Measurements from ENCODE around the gene MAPK8IP3.

MAPK8IP3 gene

DNA sequence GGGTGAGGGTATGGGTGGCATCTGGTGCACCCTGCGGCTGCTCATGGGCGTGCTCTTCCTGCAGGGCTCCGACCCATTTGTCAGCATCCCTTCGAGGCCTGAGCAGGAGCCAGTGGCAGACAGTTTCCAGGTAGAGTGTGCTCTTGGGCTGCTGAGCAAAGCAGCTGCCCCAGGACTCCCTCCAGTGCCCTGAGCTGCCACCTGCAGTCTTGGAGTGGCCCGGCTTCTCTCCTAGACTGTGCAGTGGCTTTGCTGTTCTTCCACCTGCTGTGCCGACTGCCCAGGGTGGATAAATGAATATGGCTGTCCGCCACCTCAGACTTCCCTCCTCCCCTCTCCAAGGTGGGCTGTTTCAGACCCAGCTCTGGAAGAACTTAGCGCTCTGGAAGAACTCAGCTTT, 38.7 kb upstream of the MAPK8IP3 start:
- Histone ChIP-seq H2BK5ac (ENCODE audit: low read depth, low read length, poor library complexity) (no peak overlapping the region), H2AFZ (ENCODE audit: insufficient read depth, low read length, poor library complexity) (no peak overlapping the region), H3K79me1 (ENCODE audit: low read length) (no peaks in the 10 kb centered on the region), H3K4ac (ENCODE audit: low read depth, low read length) (no peak overlapping the region), H3K36me3 (ENCODE audit: control insufficient read depth in 1 of 2, insufficient read depth in 2 of 2, low read length in 2 of 2) (peaks cover 78 to 92% of the 10 kb centered on the region in 2 experiments), H3K9ac (ENCODE audit: low read length) (no peak overlapping the region), H3K27ac (ENCODE audit: low read depth, low read length) (no peak overlapping the region), H3K23ac (ENCODE audit: low read length) (no peak overlapping the region), H3K4me3 (ENCODE audit: low read depth, low read length) (no peak overlapping the region), H3K79me2 (ENCODE audit: control insufficient read depth, insufficient read depth, low read length, poor library complexity) (no peaks in the 10 kb centered on the region), H3K14ac (ENCODE audit: low read length) (no peak overlapping the region), H4K91ac (ENCODE audit: low read depth, low read length) (no peak overlapping the region), H2AK5ac (ENCODE audit: low read length) (no peak overlapping the region), H2BK12ac (ENCODE audit: low read length) (no peak overlapping the region), H3K27me3 (ENCODE audit: insufficient read depth, low read length) (no peaks in the 10 kb centered on the region), H2BK120ac (ENCODE audit: insufficient read depth, low read length, poor library complexity) (no peak overlapping the region), H3K18ac (ENCODE audit: low read length) (no peak overlapping the region), H3K9me3 (ENCODE audit: insufficient read depth, low read depth, low read length) (peaks cover 3% of the 10 kb centered on the region), H4K12ac (ENCODE audit: low read depth, low read length) (no peak overlapping the region), H3K4me1 (ENCODE audit: control insufficient read depth in 1 of 2, insufficient read depth in 2 of 2, low read length in 2 of 2) (no peaks in the 10 kb centered on the region), H4K8ac (ENCODE audit: low read depth, low read length) (no peak overlapping the region), H3K4me2 (ENCODE audit: low read length) (no peak overlapping the region)
- no CpG with 5 or more reads among the region's 8 CpGs for WGBS (ENCODE audit: extremely low coverage, insufficient coverage, insufficient read length)
- no peak for DNase-seq

- Histone ChIP-seq H3K27ac (ENCODE audit: low read depth, low read length) (no peak overlapping the region), H3K4ac (ENCODE audit: low read depth, low read length) (no peak overlapping the region), H3K4me1 (ENCODE audit: control insufficient read depth in 1 of 2, insufficient read depth in 2 of 2, low read length in 2 of 2) (no peaks in the 10 kb centered on the region), H2BK5ac (ENCODE audit: low read depth, low read length, poor library complexity) (no peak overlapping the region), H3K14ac (ENCODE audit: low read length) (no peak overlapping the region), H3K9me3 (ENCODE audit: insufficient read depth, low read depth, low read length) (peaks cover 5% of the 10 kb centered on the region), H4K8ac (ENCODE audit: low read depth, low read length) (no peak overlapping the region), H3K79me2 (ENCODE audit: control insufficient read depth, insufficient read depth, low read length, poor library complexity) (no peaks in the 10 kb centered on the region), H3K4me2 (ENCODE audit: low read length) (no peak overlapping the region), H2BK12ac (ENCODE audit: low read length) (no peak overlapping the region), H3K9ac (ENCODE audit: low read length) (no peak overlapping the region), H3K36me3 (ENCODE audit: control insufficient read depth in 1 of 2, insufficient read depth in 2 of 2, low read length in 2 of 2) (peaks cover 78 to 91% of the 10 kb centered on the region in 2 experiments), H2BK120ac (ENCODE audit: insufficient read depth, low read length, poor library complexity) (no peak overlapping the region), H4K12ac (ENCODE audit: low read depth, low read length) (no peak overlapping the region), H4K91ac (ENCODE audit: low read depth, low read length) (no peak overlapping the region), H2AFZ (ENCODE audit: insufficient read depth, low read length, poor library complexity) (no peak overlapping the region), H3K4me3 (ENCODE audit: low read depth, low read length) (no peak overlapping the region), H2AK5ac (ENCODE audit: low read length) (no peak overlapping the region), H3K23ac (ENCODE audit: low read length) (no peak overlapping the region), H3K18ac (ENCODE audit: low read length) (no peak overlapping the region), H3K27me3 (ENCODE audit: insufficient read depth, low read length) (no peaks in the 10 kb centered on the region), H3K79me1 (ENCODE audit: low read length) (no peaks in the 10 kb centered on the region)
- no CpG with 5 or more reads among the region's 14 CpGs for WGBS (ENCODE audit: extremely low coverage, insufficient coverage, insufficient read length)
- no peak for DNase-seq
Measured at GRCh38 chr16:1667916-1668315, 38.1 kb upstream of the MAPK8IP3 start.

DNA sequence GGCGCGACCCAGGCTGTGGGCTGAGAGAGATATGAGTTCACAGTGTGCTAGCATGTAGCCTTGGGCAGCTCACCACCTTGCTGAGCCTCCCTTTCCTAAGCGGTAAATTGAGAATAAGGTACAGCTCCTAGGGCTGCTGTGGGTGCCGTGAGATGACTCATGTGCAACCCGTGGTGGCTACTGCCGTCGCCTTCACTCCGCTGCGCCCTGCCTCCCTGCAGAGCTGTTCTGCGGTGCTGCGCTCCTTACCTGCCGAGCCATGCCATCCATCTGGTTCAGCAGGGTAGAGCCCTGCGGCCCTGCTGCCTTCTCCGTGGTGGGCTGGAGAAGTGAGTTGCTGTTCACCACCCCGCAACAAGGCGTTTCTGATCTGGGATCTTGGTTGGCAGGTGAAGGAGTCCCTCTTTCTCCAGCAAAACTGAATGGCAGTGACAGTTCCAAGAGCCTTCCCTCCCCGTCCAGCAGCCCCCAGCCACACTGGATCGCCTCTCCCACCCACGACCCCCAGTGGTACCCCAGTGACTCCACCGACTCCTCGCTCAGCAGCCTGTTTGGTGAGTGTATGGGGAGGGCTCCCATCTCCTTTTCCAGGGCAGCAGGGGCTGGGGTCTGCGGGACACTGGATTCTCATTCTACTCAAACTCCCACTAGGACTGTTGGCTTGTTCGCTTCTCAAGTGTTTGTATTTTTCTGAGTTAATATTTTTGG, 37.2 kb upstream of the MAPK8IP3 start:
- Histone ChIP-seq H3K79me2 (ENCODE audit: control insufficient read depth, insufficient read depth, low read length, poor library complexity) (no peaks in the 10 kb centered on the region), H3K18ac (ENCODE audit: low read length) (no peak overlapping the region), H3K79me1 (ENCODE audit: low read length) (no peaks in the 10 kb centered on the region), H3K27ac (ENCODE audit: low read depth, low read length) (no peak overlapping the region), H4K12ac (ENCODE audit: low read depth, low read length) (no peak overlapping the region), H2AFZ (ENCODE audit: insufficient read depth, low read length, poor library complexity) (no peak overlapping the region), H4K91ac (ENCODE audit: low read depth, low read length) (no peak overlapping the region), H2AK5ac (ENCODE audit: low read length) (no peak overlapping the region), H2BK120ac (ENCODE audit: insufficient read depth, low read length, poor library complexity) (no peak overlapping the region), H3K9me3 (ENCODE audit: insufficient read depth, low read depth, low read length) (peaks cover 6% of the 10 kb centered on the region), H2BK5ac (ENCODE audit: low read depth, low read length, poor library complexity) (no peak overlapping the region), H3K4me2 (ENCODE audit: low read length) (no peak overlapping the region), H3K14ac (ENCODE audit: low read length) (no peak overlapping the region), H2BK12ac (ENCODE audit: low read length) (no peak overlapping the region), H4K8ac (ENCODE audit: low read depth, low read length) (no peak overlapping the region), H3K23ac (ENCODE audit: low read length) (no peak overlapping the region), H3K4me1 (ENCODE audit: control insufficient read depth in 1 of 2, insufficient read depth in 2 of 2, low read length in 2 of 2) (no peaks in the 10 kb centered on the region), H3K27me3 (ENCODE audit: insufficient read depth, low read length) (no peaks in the 10 kb centered on the region), H3K4ac (ENCODE audit: low read depth, low read length) (no peak overlapping the region), H3K9ac (ENCODE audit: low read length) (no peak overlapping the region), H3K36me3 (ENCODE audit: control insufficient read depth in 1 of 2, insufficient read depth in 2 of 2, low read length in 2 of 2) (peaks cover 84 to 95% of the 10 kb centered on the region in 2 experiments), H3K4me3 (ENCODE audit: low read depth, low read length) (no peak overlapping the region)
- peak in 1 of 2 donors; percentile 38 for DNase-seq
- no CpG with 5 or more reads among the region's 23 CpGs for WGBS (ENCODE audit: extremely low coverage, insufficient coverage, insufficient read length)

- H3K9ac ChIP-seq (ENCODE audit: low read length) = no peak overlapping the region
- no peak overlapping the region for H4K12ac ChIP-seq (ENCODE audit: low read depth, low read length)
- no peak overlapping the region for H3K14ac ChIP-seq (ENCODE audit: low read length)
- no peak overlapping the region for H2BK120ac ChIP-seq (ENCODE audit: insufficient read depth, low read length, poor library complexity)
- no peak overlapping the region for H3K4ac ChIP-seq (ENCODE audit: low read depth, low read length)
- H4K8ac ChIP-seq (ENCODE audit: low read depth, low read length) = no peak overlapping the region
- H3K4me2 ChIP-seq (ENCODE audit: low read length) = no peak overlapping the region
- H3K4me3 ChIP-seq (ENCODE audit: low read depth, low read length) = no peak overlapping the region
- H2AK5ac ChIP-seq (ENCODE audit: low read length) = no peak overlapping the region
- no CpG with 5 or more reads among the region's 7 CpGs for WGBS (ENCODE audit: extremely low coverage, insufficient coverage, insufficient read length)
- H2BK12ac ChIP-seq (ENCODE audit: low read length) = no peak overlapping the region
- H3K18ac ChIP-seq (ENCODE audit: low read length) = no peak overlapping the region
- H3K27ac ChIP-seq (ENCODE audit: low read depth, low read length) = no peak overlapping the region
- DNase-seq = peak in 1 of 2 donors; percentile 69
- H2AFZ ChIP-seq (ENCODE audit: insufficient read depth, low read length, poor library complexity) = no peak overlapping the region
- peaks cover 6% of the 10 kb centered on the region for H3K9me3 ChIP-seq (ENCODE audit: insufficient read depth, low read depth, low read length)
- H3K79me2 ChIP-seq (ENCODE audit: control insufficient read depth, insufficient read depth, low read length, poor library complexity) = no peaks in the 10 kb centered on the region
- no peak overlapping the region for H4K91ac ChIP-seq (ENCODE audit: low read depth, low read length)
- H2BK5ac ChIP-seq (ENCODE audit: low read depth, low read length, poor library complexity) = no peak overlapping the region
- H3K4me1 ChIP-seq (ENCODE audit: control insufficient read depth in 1 of 2, insufficient read depth in 2 of 2, low read length in 2 of 2) = peaks cover 6% of the 10 kb centered on the region in 2 experiments
- H3K23ac ChIP-seq (ENCODE audit: low read length) = no peak overlapping the region
- peaks cover 88 to 94% of the 10 kb centered on the region in 2 experiments for H3K36me3 ChIP-seq (ENCODE audit: control insufficient read depth in 1 of 2, insufficient read depth in 2 of 2, low read length in 2 of 2)
- no peaks in the 10 kb centered on the region for H3K27me3 ChIP-seq (ENCODE audit: insufficient read depth, low read length)
- no peaks in the 10 kb centered on the region for H3K79me1 ChIP-seq (ENCODE audit: low read length)
Measured at GRCh38 chr16:1669698-1670097, 36.3 kb upstream of the MAPK8IP3 start.

Measured in trophoblast cell (in vitro differentiated cells and primary cell).